ENCODE data around the gene TTYH2.

DNA sequence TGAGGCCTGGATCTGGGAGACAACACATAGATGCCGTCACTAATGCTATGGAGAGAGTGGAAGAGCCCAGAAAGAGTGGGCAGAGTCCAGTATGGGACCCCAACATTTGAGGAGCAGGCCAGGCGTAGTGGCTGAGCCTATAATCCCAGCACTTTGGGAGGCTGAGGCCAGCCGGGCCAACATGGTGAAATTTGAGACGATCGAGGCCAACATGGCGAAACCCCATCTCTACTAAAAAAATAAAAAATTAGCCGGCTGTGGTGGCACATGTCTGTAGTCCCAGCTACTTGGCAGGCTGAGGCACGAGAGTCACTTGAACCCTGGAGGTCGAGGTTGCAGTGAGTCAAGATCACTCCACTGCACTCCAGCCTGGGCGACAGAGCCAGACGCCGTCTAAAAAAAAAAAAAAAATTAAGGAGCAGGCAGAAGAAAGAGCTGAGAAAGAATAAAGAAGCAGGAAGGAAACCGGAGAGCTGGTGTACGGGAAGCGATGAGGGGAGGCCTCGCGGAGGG lies 54.7 kb downstream of the TTYH2 start:
- TF ChIP-seq, protein P1, sequence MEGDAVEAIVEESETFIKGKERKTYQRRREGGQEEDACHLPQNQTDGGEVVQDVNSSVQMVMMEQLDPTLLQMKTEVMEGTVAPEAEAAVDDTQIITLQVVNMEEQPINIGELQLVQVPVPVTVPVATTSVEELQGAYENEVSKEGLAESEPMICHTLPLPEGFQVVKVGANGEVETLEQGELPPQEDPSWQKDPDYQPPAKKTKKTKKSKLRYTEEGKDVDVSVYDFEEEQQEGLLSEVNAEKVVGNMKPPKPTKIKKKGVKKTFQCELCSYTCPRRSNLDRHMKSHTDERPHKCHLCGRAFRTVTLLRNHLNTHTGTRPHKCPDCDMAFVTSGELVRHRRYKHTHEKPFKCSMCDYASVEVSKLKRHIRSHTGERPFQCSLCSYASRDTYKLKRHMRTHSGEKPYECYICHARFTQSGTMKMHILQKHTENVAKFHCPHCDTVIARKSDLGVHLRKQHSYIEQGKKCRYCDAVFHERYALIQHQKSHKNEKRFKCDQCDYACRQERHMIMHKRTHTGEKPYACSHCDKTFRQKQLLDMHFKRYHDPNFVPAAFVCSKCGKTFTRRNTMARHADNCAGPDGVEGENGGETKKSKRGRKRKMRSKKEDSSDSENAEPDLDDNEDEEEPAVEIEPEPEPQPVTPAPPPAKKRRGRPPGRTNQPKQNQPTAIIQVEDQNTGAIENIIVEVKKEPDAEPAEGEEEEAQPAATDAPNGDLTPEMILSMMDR (IDR thresholded peaks at IDR 0.05), result no peak
- TF ChIP-seq, protein P2, sequence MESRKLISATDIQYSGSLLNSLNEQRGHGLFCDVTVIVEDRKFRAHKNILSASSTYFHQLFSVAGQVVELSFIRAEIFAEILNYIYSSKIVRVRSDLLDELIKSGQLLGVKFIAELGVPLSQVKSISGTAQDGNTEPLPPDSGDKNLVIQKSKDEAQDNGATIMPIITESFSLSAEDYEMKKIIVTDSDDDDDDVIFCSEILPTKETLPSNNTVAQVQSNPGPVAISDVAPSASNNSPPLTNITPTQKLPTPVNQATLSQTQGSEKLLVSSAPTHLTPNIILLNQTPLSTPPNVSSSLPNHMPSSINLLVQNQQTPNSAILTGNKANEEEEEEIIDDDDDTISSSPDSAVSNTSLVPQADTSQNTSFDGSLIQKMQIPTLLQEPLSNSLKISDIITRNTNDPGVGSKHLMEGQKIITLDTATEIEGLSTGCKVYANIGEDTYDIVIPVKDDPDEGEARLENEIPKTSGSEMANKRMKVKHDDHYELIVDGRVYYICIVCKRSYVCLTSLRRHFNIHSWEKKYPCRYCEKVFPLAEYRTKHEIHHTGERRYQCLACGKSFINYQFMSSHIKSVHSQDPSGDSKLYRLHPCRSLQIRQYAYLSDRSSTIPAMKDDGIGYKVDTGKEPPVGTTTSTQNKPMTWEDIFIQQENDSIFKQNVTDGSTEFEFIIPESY (IDR thresholded peaks at IDR 0.05; ENCODE audit: borderline replicate concordance, low read depth), result no peak
- TF ChIP-seq EZH2phosphoT487 (IDR thresholded peaks at IDR 0.05; ENCODE audit: borderline replicate concordance, low read depth) (no peak), POLR2AphosphoS5 (IDR thresholded peaks at IDR 0.05; ENCODE audit: low read depth, low read length) (no peak)

Measured in SK-N-SH (cell line).